Measurements from ENCODE around the gene SLC44A5.
"Not testable (repeated sequence)": the region's sequence is repeated elsewhere in the genome, so short reads cannot be mapped to it uniquely, and the experiment has no call there.

SLC44A5 gene

GRCh38 chr1:75444220-75444619, 166.7 kb downstream of the SLC44A5 start:
- DNase-seq: no peak

GRCh38 chr1:75440274-75440673, 170.6 kb downstream of the SLC44A5 start:
- DNase-seq: no peak

- no peak for DNase-seq
Observed at GRCh38 chr1:75438355-75438754, 172.6 kb downstream of the SLC44A5 start.

- no peak for DNase-seq
Observed at GRCh38 chr1:75431843-75432242, 179.1 kb downstream of the SLC44A5 start.

GRCh38 chr1:75430526-75430925, 180.4 kb downstream of the SLC44A5 start:
- no peak for DNase-seq

DNA sequence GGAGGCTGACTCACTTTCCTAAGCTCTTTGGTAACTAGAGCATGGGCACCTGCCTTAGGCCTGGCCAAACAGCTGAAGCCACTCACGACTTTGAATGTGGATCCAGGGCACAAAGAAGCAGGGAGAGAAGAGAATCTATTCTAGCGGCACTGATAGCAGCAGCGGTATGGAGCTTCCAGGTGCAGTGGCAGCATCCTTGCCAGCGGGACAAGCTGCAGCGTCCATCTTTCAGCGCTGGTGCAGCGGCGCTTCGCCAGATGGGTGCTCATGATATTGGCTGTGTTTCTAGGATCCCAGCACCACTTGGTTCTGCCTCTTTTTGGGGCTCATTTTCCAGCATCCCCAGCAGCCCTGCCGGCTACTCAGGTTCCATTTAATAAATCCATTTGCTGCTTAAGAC, 184.2 kb downstream of the SLC44A5 start:
- DNase-seq: no peak

- no peak for DNase-seq
Observed at GRCh38 chr1:75425001-75425650, 185.8 kb downstream of the SLC44A5 start.

DNA sequence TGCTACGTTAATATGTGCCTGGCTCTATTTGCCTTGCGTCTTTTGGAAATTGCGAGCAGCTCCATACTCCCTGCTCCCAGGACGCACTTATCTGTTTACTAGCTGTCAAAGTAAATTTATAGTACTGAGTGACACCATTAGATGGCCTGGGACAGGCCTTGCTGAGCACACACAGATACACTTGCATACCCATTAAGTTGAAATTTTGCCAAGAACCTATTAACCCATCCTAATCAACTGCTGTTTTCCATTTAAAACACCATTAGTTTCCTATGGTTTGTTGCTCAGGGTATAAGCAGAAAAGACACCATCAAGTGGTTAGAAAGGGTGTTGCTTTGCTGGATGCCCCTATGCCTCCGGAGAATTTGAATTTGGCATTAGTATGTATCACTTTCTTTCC, 187.3 kb downstream of the SLC44A5 start:
- DNase-seq: no peak

GRCh38 chr1:75423136-75423535, 187.8 kb downstream of the SLC44A5 start:
- no peak for DNase-seq

DNA sequence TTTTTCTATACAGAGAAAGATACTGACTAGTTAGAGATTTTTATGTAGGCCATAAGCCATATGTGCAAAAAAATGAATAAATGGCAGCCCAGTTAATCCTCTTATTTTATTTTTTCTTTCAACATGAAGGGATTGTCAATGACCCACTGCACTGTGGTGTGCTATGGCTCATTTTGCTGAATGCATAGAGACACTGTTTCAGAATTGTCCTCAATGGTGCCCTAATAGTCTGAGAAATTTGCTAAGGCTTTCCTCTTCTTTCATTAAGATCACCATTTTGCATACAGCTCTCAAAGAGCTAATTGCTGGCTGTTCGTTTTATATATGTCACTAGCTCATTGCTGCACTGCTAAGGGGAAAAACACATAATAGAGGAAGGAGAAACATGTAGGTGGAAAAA, 189.5 kb downstream of the SLC44A5 start:
- DNase-seq: no peak

DNA sequence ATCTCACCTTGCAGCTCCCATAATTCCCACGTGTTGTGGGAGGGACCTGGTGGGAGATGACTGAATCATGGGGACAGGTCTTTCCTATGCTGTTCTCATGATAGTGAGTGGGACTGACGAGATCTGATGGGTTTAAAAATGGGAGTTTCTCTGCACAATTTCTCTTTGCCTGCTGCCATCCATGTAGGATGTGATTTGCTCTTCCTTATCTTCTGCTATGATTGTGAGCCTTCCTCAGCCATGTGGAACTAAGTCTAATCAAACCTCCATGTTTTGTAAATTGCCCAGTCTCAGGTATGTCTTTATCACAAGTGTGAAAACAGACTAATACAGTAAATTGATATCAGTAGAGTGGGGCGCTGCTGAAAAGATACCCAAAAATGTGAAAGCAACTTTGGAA, 195.7 kb downstream of the SLC44A5 start:
- DNase-seq: no peak

DNA sequence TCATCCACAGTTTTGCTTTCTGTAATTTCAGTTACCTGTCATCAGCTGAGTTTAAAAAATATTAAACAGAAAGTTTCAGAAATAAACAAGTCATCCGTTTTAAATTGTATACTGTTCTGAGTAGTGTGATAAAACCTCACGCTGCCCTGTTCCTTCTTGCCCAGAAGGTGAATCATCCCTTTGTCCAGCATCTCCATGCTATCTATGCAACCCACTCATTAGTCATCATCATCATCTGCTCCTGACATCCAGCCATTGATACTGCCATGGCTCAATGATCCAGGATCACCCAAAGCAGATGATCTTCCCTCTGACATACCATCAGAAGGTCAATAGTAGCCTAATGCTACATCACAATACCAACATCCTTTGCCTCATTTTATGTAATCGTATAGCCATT, 198.3 kb downstream of the SLC44A5 start:
- no peak for DNase-seq

DNA sequence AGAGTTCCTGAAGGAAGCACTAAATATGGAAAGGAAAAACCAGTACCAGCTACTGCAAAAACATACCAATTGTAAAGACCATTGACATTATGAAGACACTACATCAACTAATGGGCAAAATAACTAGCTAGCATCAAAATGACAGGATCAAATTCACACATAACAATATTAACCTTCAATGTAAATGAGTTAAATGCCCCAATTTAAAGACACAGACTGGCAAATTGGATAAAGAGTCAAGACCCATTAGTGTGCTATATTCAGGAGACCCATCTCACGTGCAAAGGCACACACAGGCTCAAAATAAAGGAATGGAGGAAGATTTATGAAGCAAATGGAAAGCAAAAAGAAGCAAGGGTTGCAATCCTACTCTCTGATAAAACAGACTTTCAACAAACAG, 206.2 kb downstream of the SLC44A5 start:
- DNase-seq: not testable (repeated sequence)

- DNase-seq: not testable (repeated sequence)
Observed at GRCh38 chr1:75403147-75403646, 207.7 kb downstream of the SLC44A5 start.

DNA sequence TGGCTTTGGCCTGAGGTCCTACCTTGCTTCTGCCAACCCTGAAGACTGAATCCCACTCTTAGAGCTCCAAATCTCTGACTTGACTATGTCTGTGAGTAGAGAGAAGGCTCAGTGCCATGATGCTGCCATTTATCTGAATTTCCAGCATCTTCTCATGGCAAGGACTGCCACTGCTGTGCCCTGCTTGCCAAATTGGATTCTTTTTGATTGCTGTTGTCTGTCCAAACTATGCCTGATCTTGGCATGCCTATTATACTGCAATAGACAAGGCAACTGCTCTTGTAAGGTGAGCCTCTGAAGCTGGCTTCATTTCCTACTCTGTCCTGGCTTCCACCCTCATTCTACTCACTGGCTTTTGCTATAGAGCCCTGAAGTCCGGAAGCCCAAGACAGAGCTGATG, 210.2 kb downstream of the SLC44A5 start:
- no peak for DNase-seq

GRCh38 chr1:75396745-75397144, 214.2 kb downstream of the SLC44A5 start:
- no peak for DNase-seq

GRCh38 chr1:75396260-75396659, 214.7 kb downstream of the SLC44A5 start:
- DNase-seq: no peak

- no peak for DNase-seq
Observed at GRCh38 chr1:75394386-75395139, 216.4 kb downstream of the SLC44A5 start.

DNA sequence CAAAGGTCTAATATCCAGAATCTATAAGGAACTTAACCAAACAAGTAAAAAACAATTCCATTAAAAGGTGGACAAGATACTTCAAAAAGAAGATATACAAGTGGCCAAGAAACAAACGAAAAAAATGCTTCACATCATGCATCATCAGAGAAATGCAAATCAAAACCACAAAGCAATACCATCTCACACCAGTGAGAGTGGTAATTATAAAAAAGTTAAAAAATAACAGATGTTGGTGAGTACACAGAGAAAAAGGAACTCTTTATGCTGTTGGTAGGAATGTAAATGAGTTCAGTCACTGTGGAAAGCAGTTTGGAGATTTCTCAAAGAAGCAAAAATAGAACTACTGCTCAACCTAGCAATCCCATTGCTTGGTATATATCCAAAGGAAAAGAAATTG, 218.6 kb downstream of the SLC44A5 start:
- DNase-seq: no peak

DNA sequence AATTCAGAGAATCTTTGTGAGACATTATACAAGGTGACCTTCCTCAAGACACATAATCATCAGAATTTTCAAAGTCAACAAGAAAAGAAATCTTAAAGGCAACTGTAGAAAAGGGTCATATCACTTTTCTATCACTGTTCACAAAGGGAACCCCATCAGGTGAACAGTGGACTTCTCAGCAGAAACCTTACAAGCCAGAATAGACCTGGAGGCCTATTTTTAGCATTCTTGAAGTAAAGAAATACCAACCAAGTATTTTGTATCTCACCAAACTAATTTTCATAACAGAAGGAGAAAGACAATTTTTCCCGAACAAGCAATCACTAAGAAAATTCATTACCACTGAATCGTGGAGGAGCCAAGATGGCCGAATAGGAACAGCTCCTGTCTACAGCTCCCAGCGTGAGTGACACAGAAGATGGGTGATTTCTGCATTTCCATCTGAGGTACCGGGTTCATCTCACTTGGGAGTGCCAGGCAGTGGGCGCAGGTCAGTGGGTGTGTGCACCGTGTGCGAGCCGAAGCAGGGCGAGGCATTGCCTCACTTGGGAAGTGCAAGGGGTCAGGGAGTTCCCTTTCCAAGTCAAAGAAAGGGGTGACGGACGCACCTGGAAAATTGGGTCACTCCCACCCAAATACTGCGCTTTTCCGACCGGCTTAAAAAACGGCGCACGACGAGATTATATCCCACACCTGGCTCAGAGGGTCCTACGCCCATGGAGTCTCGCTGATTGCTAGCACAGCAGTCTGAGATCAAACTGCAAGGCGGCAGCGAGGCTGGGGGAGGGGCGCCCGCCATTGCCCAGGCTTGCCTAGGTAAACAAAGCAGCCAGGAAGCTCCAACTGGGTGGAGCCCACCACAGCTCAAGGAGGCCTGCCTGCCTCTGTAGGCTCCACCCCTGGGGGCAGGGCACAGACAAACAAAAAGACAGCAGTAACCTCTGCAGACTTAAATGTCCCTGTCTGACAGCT, 235.2 kb downstream of the SLC44A5 start:
- DNase-seq: not testable (repeated sequence)

DNA sequence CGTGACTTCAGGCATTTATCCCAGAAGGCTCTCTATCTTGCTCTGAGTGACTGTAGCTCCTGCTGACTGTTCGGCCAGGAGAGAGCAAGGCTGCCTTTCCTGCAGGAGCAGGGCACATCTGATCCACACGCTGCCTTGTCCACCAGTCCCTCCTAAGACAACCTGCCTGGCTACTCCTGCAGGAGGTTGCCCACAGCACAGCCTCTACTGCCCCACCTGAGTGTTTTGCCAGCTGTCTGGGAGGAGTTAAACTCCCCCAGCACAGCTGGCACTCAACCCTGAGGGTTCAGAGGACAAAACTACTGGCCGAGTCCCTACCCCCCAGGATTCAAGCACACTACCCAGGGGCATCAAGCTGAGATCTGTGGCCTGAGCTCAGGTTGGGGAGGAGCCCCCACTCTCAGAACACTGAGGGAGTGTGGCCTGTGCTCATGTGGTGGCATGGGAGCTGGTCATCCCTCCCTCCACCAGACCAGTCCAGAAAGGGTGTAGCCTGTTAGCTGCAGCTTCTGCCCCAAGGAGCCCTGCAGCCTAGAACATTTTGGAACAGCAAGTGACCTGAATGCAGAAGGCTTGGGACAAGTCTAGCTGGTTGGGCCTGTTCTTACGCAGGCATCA, 237.3 kb downstream of the SLC44A5 start:
- DNase-seq: no peak

GRCh38 chr1:75366595-75366994, 244.3 kb downstream of the SLC44A5 start:
- DNase-seq: no peak

DNA sequence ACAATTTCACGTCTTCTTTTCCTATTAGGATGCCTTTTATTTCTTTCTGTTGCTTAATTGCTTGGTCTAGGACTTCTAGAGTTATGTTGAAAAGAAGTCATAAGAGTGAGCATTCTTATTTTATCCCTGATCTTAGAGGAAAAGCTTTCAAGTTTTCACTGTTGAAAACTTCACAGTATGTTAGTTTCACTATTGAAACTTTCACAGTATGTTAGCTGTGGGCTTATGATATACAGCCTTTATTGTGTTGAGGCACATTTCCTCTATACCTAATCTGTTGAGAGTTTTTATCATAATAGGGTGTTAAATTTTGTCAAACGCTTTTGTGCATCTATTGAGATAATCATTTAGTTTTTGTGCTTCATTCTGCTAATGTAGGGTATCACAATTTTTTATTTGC, 249.7 kb downstream of the SLC44A5 start:
- no peak for DNase-seq
